ENCODE measurements around the gene SUN2.

The SUN2 gene

DNA sequence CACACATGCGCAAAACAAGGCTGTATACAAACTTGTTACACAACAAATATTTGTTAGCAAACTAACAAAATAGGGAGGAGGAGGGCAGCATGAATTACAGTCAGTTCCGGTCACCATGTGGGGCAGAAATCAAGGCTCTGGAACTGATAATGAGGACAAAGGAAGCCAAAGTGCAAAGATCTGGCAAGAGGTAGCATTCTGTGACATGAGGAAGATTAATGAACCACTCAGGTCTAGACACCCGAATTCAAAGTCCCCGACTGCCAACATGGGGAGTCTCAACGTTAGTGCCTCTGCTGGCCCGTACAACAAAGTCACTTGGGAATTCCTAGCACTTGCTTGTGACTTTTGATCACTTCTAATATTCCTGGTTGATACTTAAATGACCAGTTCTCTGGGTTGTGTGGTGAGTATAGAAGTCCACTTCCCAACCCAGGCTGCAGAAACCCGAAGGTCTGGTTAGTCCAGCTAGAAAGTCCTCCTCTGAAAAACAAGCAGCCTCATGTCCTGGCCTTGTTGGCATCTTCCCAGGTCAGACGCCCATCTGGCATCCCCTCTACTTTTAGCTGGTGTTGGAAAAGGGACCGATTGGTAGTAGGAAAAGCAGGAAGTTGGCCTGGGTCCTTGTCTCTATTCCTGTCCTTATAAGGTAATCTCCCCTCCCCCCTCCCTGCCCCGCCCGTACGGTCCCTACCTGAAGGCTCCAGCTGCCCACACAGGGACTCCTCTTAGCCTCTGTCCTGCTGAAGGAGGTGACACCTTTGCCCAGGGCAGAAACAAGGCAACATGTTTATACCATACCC is 1.6 kb downstream of the SUN2 start:
- DNase-seq (ENCODE audit: low read depth): no peak

DNA sequence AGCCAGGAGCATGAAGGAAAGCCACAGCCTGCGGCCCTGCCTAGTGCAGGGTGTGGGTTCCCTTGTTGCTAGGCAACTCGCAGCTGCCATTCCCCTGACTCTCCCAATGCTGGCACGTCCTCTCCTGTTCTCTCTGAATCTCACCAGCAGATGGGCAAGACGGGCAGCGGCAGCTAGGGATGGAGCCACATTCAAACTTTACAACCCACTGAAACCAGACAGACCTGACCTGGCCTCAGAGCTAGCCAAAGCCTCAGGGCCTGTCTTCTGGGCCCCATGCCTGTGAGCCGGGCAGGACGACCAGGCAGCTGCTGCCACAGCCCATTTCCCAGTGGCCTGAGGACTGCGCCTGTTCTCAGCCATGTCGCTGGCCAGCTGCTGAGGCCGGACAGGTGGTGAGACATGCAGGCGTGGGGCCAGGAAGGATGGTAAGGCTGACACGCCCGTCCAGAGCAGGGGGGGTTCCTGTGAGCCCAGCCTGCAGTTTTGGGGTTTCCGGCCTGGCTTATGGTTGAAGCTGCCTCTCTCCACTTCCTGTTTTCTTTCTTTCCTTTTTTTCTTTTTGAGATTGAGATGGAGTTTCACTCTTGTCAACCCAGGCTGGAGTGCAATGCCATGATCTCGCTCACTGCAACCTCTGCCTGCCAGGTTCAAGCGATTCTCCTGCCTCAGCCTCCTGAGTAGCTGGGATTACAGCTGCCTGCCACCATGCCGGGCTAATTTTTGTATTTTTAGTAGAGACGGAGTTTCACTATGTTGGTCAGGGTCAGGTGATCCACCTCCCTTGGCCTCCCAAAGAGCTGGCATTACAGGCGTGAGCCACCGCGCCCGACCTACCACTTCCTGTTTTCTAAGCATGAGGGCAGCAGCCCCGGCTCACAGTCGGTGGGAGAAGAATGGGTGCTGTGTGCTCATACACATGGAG is 4.1 kb downstream of the SUN2 start:
- DNase-seq (ENCODE audit: low read depth): peak; percentile 50

DNA sequence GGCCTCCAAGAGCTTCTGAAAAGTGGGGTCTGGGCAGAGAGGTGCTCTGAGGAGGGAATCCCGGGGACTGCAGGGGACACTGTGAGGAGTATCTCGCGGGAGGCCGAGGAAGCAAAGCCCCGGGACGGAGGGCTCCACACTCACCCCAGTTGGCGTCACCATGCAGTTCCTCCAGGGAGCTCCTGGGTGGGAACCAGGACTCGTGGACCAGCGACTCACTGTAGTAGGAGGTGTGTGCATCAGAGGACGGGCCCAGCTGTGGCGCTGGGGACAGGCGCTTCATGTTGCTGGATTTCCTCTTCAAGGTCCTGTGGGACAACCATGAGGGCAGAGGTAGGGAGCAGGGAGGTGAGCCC is 4.8 kb downstream of the SUN2 start:
- DNase-seq (ENCODE audit: low read depth): no peak

DNA sequence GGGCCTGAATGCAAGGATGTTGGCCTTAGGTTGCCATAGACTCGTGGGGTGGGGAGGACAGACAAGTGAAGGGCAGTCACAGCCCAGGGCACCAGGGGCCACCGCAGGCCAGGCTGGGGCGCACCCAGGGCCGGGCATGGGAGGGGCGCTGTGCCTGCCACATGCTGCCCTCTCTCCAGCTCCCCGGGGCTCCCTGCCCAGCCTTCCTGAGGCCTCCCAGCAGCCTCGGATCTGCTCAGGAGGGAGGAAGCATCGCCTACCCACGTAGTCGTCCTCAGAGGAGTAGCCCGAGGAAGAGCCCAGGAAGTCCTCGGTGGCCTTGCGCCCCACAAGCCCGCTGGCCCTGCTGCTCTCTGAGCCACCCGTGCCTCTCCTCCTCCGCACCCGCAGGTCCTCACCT is 5.2 kb downstream of the SUN2 start:
- DNase-seq (ENCODE audit: low read depth): no peak

DNA sequence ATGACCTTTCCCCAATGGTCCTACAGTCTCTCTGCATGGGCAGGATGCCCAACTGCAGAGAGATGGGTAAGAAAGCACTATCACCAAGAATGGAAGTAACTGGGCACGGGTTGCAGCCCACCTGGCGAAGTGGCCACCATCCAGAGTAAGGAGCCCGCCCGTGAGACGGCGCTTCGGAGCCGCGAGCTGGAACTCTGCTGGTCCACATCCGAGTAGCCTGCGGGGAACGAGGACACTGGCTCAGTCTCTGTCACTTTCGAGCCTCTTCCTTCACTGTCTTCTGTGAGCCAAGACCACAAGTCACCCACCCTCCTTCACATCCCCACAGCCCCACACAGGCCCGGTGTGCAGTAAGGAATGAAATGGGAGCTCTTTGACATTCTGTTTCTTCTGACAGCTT is 5.7 kb downstream of the SUN2 start:
- no peak for DNase-seq (ENCODE audit: low read depth)

DNA sequence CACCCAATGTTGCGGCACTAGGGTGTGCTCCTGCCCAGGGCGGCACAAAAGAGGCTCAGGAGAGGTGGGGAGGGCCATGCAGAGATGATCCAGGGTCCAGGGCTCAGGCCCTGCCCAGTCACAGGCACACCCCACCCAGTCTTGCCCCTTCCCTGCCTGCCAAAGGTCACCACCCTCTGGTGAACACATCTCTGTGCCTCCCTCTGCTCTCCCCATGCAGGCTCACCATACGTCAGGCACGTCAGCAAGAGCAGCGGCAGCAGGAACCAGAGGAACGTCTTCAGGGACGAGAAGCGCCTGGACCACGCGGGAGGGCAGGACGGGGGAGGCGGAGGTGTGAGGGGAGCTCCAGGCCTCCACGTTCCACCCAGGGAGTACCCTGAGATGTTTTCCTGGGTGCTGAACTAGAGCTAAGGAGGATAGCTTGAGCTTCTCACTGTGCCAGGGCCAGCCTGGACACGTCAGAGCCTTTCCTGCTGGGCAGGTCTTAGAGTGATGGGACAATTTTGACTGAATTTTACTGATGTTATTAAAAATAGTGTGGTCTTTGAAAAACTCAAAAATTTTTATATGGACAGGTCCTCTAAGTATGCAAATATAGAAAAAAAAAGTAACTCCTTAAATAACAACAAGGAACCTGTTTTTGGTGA is 7.2 kb downstream of the SUN2 start:
- no peak for DNase-seq (ENCODE audit: low read depth)

DNA sequence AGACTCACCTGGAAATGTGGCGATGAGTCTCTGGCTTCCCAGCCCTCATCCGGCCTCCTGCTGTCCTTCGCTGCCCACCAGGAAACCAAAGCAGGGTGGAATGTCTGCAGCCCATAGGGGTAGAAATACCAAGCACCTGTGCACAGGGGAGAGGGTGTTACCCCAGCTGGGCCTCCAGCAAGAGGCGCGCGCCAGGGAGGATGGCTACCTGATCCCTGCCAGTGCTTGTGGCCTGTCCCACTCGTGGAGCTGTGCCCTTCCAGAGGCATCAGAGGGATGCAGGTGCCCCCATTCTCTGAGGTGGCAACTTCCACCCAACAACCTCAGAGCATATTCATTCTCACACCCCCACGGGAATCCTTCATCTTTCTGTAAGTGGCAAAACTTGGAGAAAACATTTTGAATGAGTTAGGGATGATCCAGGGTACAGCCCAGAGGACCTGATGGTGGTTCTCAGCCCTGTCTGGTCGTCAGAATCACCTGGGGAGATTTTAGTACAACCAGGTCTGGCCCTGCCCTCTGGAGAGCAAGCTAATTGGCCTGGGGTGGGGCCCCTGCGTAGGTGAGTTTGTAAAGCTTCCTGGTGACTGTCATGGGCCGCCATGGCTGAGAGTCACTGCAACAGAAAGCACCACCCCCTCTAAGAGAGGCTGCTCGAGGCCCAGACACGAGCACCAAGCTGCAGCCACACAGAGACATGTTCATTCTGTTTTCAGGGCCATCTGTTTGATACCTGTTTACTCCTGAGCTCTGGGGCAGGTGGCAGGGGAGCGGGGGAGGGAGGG is 9.9 kb downstream of the SUN2 start:
- DNase-seq (ENCODE audit: low read depth): no peak

DNA sequence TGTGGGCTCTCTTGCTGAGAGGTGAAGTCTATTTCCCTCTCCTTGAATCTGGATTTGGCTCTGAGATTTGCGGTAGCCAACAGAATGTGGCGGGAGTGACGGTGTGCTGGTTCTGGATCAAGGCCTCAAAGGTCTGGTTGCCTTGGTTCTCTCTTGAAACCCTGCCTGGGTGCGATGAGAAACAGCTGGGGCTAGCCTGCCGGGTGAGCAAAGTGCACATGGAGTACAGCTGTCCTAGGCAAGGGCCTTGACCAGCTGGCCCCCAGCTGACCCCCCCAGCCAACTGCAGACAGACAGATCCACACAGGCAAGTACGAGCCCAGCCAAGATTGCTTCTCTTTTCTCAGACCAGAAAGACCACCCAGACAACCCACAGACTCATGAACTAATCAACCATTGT is 10.8 kb downstream of the SUN2 start:
- DNase-seq (ENCODE audit: low read depth): no peak

DNA sequence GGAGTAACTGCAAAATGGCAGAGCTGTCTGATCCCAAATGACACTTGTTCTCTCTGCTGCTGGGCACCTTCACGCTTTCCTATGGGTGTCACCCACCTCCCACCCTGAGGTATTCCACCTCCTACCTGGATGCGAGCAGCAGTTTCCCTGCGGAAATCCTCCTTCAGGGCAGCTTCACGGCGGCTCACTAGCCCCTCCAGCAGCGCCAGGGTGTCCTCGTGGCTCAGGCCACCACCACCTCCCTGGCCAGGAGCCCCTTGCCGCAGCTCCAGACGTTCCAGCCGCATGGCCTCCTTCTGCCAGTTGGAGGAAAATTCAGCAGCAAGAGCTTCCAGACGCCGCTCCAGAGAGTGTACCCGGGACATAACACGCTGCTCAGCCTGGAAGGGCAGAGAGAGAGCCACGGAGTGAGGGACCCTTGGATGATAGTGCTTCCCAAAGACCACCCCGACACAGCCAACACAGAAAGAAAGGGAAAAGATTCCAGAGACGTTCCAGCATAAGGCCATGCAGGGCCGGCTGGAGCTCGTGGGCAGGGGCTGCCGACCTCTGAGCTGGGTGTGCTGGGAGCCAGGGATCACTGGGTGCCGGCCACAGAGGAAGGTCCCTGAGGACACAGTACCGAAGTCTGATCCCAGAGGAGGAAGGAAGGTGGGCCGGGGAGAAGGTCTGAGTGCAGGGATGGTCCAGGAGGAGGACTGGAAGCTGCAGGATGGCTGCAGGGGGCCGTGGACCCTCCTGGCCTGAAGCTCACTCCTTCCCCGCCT is 13.4 kb downstream of the SUN2 start:
- DNase-seq (ENCODE audit: low read depth): no peak

DNA sequence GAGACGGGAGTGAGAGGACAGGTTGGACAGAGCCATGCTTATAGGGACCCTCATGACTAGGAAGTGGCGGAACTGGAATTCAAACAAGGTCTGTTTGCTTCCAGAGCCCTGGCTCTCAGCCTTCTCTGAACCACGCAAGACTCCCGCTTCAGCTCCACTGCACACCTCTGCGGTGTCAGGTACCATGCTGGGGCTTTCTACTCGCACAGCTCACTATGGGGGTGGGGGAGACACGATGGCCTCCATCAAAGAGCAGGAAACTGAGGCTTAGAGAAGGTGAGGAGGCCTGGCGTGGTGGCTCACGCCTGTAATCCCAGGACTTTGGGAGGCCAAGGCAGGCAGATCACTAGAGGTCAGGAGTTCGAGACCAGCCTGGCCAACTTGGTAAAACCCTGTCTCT is 14.2 kb downstream of the SUN2 start:
- DNase-seq (ENCODE audit: low read depth): no peak

DNA sequence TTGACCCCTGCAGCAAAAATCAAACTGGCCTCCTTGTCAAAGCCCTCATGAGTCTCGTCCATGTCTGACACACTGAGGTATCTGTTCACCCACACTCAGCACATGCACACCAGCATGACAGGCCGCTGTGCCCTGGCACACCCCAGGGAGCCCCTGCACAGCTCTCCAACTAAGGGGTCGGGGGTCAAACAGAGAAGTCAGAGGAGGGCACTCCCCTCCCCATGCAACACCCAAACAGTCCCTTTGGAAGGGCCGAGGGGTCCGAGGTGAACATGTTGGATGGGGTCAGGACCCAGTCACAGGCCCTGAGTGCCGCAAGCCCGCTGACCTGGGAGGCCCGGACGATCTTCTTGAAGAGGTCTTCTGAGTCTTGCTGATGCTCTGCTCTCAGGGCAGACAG is 14.6 kb downstream of the SUN2 start:
- DNase-seq (ENCODE audit: low read depth): no peak

DNA sequence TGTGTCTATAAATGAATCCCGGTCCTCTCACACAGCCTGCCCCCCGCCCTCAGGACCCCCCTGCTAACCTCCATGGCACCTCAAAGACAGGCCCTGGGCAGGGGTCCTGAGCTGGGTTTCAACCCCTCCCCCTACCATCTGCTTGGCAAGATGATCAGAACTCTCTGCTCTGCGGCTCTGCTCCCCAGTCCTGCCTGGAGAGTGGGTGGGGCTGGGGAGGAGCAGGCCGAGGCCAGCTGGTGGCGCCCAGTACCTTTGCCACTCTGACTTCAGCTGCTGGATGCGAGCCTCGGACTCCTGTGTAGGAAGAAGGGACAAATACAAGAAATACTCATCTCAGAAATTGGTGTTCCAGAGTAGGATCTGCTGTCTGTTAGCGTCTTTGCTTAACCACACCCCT is 15.0 kb downstream of the SUN2 start:
- no peak for DNase-seq (ENCODE audit: low read depth)

DNA sequence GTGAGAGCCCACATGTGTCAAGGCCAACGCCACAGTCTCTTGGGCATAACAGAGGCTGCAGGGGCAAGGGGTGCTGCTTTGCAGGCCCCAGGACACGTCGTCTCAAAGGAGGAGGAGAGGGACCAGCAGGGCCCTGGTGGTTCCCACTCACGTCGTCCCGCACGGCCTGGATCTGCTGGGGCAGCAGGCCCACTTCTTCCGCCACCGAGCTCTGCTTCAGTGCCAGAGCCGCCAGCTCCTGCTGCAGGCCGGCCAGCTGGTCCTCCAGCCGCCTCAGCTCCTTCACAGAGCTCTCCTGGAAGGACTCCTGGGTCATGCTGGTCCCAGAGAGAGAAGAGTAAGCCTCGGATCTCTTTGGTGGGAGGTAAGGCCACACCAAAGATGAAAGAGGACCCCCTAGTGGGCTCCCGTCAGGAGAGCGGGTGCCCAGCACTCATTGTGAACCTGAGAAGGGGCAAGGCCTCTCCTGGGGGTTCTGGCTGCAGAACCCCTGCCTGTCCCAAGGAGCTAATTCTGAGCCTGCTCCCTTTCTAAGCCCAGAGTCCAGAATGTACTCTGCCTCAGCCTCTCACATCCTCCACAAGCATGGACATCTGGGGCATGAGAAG is 15.6 kb downstream of the SUN2 start:
- no peak for DNase-seq (ENCODE audit: low read depth)

DNA sequence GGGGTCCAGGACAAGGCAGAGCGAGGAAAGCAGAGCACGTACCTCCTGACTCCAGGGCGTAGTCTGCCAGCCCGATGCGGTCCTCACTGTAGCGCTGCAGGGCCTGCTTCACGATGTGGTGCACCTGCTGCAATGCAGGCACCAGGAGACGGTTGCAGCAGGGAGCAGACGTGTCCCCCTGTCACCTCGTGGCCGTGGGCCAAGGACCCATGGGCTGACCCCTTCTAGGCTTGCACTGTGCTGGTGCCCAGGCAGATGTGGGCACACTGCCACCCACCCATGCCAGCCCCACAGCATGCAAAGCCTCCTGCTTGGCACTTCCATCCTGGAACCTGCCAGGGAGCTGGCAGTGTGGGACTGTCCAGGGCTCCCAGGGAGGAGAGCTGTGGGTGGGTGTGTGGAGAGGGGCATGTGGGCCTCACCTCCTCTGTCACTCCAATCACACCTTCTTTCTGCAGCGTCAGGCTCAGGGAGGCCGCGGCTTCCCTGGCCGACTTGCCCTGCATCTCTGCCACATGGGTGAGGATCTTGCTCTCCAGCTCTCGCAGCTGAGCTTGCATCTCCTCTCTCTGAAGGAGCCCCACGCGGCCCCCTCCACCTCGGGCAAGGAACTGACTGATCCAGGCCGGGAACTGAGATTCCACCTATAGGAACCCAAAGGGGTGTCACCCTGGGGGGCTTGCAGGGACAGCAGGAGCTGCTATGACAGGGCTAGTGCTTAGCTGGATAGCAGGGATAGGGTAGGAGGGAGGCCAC is 16.3 kb downstream of the SUN2 start:
- DNase-seq (ENCODE audit: low read depth): no peak

DNA sequence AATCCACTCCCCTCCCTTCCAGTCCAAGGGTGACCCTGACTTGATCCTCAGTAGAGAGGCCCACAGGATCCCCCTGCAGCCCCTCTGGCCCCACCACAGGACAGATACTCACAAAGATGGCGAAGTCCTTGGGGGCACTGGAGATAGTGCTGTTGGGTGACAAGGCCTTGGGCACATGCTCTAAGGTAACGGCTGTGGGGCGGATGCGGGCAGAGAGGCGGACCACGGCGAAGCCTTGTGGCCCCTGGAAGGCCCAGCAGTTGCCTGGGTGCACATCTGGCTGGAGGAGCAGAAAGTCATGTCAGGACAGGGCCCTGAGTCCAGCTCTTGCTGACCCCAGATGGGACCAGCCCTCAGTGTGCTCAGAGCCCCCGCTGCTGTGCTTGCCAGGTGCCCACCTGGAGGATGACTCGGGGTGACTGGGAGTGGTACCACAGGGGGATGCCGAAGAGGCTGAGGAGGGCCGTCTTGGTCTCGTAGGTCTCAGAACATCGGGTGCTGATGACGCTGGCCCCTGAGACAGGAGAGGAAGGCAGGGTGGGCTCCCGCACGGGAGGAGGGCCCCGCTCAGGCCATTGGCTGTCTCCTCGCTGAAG is 17.2 kb downstream of the SUN2 start:
- no peak for DNase-seq (ENCODE audit: low read depth)

DNA sequence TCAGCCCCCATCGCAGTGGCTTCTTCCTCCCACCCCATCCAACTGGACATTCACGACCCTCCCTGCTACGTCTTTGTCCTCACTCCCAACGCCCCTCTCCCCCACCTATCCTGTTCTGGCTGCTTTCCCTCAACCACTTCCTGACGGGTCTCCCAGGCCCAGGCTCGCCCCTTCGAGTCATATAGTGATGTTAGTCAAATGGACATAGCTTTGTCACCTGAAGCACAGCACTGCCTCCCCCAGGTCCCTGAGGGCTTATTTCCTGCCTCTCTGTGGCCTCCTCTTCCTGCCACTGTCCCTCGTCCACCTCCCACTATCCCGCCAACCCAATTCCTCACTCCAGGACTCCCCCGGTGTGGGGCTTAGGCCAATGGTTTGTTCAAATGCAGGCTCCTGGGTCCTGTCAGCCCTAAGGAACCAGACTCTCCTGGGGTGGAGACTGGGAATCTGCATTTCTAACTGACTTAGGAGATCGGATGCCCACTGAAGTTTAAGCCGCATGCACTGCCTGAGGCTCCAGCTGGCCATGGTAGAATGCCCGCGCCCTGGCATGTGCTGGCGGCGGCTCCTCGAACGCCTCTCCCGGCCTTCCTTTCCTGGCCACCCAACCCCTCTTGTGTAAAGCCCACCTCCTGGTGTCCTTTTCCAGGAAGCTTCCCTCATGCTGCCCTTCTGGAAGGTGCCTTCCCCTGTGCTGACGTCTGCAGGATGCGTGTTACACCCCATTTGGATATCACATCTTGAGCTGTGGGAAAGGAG is 18.3 kb downstream of the SUN2 start:
- no peak for DNase-seq (ENCODE audit: low read depth)

DNA sequence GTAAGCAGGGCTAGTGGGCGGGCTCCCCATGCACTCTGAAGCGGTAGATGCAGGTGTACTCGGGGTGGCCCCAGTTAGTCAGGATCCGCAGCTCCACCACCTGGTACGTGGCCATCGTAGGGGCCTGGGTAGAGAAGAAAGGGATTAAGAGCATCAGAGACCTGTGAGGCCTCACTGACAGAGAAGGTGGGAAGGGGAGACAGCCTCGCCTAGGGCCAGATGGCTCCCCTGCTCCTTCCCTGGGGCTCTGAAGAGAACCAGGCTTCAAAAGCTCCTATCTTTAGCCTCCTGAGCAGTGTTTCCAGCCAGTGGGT is 19.6 kb downstream of the SUN2 start:
- no peak for DNase-seq (ENCODE audit: low read depth)

DNA sequence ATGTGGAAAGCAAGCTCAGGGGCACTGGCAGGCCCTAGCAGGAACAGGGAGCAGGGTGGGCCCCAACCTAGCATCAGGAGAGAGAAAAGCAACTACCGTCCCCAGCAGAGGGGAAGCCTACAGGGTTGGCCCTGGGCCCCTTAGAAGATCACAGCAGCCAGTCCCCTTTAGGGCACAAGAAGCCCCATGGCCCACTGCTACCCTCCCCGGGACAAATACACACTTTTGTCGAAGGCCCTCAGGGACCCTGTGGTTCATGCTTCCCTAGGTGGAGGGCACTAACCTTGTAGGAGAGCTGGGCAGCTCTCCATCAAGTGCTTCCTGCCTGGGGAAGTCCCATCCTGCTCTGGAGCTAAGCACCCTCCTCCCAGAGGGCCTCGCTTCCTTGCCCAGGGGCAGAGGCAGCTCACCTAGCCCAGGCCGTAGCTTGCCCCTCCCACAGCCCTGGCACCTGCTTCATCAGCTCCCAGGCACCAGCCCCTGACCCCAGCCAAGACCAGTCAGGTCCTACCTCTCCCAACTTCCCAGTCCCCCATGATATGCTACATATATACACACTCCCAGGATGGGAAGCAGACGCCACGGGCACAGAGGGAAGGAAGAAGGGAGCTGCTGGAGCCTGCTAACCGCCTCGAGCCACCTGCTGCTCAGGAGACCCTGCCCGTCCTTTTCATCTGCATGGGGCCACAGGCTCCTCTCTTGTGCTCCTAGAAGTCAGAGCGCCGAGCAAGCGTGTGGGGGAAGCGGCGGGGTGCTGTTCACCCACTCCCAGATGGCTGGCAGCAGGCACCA is 20.1 kb downstream of the SUN2 start:
- no peak for DNase-seq (ENCODE audit: low read depth)

DNA sequence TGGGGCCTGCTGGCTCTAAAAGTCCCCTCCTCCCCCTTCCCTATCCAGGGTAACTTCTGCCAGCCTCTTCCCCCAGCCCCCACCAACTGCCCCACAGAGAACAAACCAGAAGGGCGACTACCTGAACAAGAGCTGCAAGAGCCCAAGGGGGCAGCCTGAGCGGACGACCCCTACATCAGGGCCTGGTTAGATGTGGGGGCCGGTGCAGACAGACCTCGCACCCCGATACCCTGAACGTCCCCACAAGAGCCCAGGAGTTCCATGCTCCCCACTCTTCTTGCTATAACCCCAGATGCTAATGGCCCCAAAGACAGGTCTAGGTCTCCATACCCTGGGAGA is 20.7 kb downstream of the SUN2 start:
- DNase-seq (ENCODE audit: low read depth): no peak

Data from stimulated activated CD8-positive, alpha-beta memory T cell treated with anti-CD3 and anti-CD28 coated beads, Interleukin-12 subunit alpha, Interleukin-12 subunit beta, amount 100 ng/mL, for 4 hours (primary cell).